WERI-Rb-1 (cell line): Measurements from ENCODE around the gene BSND.

Experiments
- DNase-seq: peaks from one replicate; pipeline ENCODE4 v3.0.0-alpha.2; 2020
- H3K27ac ChIP-seq: fragments of 250-450 bp; sonication (Bioruptor Pico); 2 replicates; pipeline ENCODE4 v1.5.1; 2020; ENCODE audit warnings: mild to moderate bottlenecking, moderate library complexity
- H3K27me3 ChIP-seq: fragments of 250-450 bp; sonication (Bioruptor Pico); 2 replicates; pipeline ENCODE4 v1.5.1; 2021; ENCODE audit warnings: mild to moderate bottlenecking, low read depth, moderate library complexity; ENCODE audit not compliant: insufficient read depth, severe bottlenecking
- H3K36me3 ChIP-seq: fragments of 250-450 bp; sonication (Bioruptor Pico); 2 replicates; pipeline ENCODE4 v1.5.1; 2020; ENCODE audit warnings: mild to moderate bottlenecking, moderate library complexity
- H3K4me3 ChIP-seq: 2 replicates; pipeline ENCODE4 v1.5.1; 2011; ENCODE audit warnings: low read depth, mild to moderate bottlenecking, control low read depth, low read length
- H3K9me3 ChIP-seq: fragments of 250-450 bp; sonication (Bioruptor Pico); 2 replicates; pipeline ENCODE4 v1.5.1; 2021; ENCODE audit warnings: mild to moderate bottlenecking, moderate library complexity; ENCODE audit not compliant: severe bottlenecking
- CTCF ChIP-seq: IDR thresholded peaks from 2 replicates; pipeline ENCODE4 v1.5.1; 2011; ENCODE audit warnings: low read depth, mild to moderate bottlenecking, control low read depth, inconsistent platforms, low read length

The BSND gene

GRCh38 chr1:55061000-55061705 is 62.4 kb downstream of the BSND start:
- H3K9me3 ChIP-seq: no peaks in the 10 kb centered on the region
- no peak for TF ChIP-seq CTCF
- no peak for DNase-seq
- peaks cover 2% of the 10 kb centered on the region for H3K36me3 ChIP-seq
- no peaks in the 10 kb centered on the region for H3K27me3 ChIP-seq
- H3K4me3 ChIP-seq: no peak overlapping the region
- no peak overlapping the region for H3K27ac ChIP-seq
